GM12892 (cell line): ENCODE results near the gene WWOX.

Experiments
- DNase-seq: peaks from one replicate; pipeline ENCODE4 v3.0.0; 2011; ENCODE audit not compliant: insufficient read length
- FAIRE-seq: peaks from 2 replicates; lab custom pipeline; 2011; peaks lifted over from hg19 to GRCh38; lab: Jason Lieb, UNC
- POLR2A ChIP-seq: IDR thresholded peaks from 2 replicates; pipeline ENCODE4 v1.6.1; 2011; ENCODE audit warnings: low read depth, low read length, control low read depth
- POLR2AphosphoS5 ChIP-seq: IDR thresholded peaks from 2 replicates; pipeline ENCODE4 v1.6.1; 2011; ENCODE audit warnings: low read depth, low read length, control low read depth
- TAF1 ChIP-seq: IDR thresholded peaks from 2 replicates; pipeline ENCODE4 v1.6.1; 2011; ENCODE audit warnings: low read depth, mild to moderate bottlenecking, control low read depth, low read length, borderline replicate concordance

WWOX gene

DNA sequence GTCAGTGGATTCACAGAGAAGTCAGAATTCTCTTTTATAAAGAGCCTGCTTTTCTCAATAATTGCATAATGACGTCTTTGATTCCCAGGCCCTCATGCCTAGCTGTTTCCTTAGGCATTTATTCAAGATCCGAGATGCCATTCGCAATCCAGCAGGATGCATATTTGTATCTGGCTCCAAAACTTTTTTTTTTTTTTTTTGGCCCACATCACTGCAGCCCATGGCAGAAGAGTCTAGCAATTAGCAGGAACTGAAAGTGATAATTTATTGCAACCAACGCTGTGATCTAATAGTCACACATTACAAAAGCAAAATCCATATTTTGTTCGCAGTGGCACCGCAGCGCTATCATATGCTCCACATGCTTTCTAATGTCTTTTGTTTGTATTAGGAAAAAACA, 997.7 kb downstream of the WWOX start:
- FAIRE-seq = no peak

GRCh38 chr16:79097771-79098170, 998.3 kb downstream of the WWOX start:
- TF ChIP-seq TAF1 (no peak), POLR2A (no peak), POLR2AphosphoS5 (no peak)
- no peak for DNase-seq
- no peak for FAIRE-seq

More for the DNA sequence above, 997.7 kb downstream of the WWOX start:
- DNase-seq = no peak
- no peak for TF ChIP-seq POLR2AphosphoS5
- TF ChIP-seq POLR2A = no peak
- TF ChIP-seq TAF1 = no peak

GRCh38 chr16:79098907-79099306, 999.5 kb downstream of the WWOX start:
- TF ChIP-seq POLR2A = no peak
- no peak for TF ChIP-seq POLR2AphosphoS5
- no peak for TF ChIP-seq TAF1
- FAIRE-seq = no peak
- DNase-seq = no peak

GRCh38 chr16:79099716-79100115, 1000.3 kb downstream of the WWOX start:
- FAIRE-seq = no peak
- TF ChIP-seq TAF1 = no peak
- no peak for TF ChIP-seq POLR2A
- TF ChIP-seq POLR2AphosphoS5 = no peak
- DNase-seq = no peak

DNA sequence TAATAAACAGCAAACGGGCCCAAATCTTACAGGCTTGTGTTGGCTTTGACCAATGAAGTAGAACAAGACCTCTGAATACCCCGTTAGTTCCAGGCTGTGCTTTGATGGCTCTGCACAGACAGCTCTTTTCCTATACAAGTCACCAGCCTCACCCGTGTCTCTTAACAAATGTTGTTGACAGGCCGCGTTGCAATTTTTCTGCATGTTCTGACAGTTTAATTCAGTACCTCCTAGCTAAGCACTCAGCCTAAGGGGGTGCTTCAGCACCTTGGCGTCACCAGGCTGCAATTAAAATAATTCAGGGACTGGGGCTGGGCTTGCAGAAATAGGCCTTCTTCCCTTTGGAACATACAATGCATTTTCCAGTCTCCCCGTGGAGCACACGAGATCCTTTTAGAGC, 1001.0 kb downstream of the WWOX start:
- TF ChIP-seq TAF1 (no peak), POLR2A (no peak), POLR2AphosphoS5 (no peak)
- FAIRE-seq = no peak
- DNase-seq = no peak

DNA sequence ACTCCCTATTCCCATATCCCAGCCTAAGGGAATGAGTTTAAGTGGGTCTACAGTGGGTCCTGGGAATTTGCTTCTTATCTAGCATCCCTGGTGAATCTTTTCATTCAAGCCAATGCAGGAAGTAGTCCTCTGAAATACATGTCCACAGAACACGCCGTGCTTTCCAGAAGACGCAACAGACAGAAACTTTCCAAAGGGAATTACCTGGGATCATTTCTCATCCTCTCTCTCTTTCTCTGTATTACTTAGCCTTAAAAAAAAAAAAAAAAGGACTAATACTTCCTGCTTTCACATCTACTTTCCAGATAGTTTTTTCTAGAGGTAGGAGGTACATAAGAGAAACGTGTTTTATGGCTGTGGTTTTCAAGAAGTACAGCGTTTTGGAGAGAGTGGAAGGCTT, 1002.0 kb downstream of the WWOX start:
- DNase-seq (no peak), FAIRE-seq (no peak)
- TF ChIP-seq TAF1 (no peak), POLR2A (no peak), POLR2AphosphoS5 (no peak)

DNA sequence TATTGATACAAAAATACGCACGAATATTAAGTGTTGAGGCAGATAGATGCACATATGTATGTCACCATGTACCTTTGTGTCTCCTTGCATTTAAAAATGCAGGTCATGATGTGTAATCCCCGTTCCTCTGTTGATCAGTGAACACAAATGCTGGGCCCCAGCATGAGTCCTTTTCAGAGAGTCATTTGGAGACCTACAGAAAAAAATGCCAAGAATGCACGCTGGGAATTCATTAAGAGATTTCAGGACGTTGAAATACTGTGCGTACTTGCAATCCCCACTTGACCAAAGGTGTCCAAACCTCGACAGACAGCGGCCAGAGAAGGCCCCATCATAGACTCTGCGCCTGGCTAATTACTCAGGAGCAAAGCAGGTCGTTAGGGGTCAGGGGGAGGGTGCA, 1005.1 kb downstream of the WWOX start:
- DNase-seq = no peak
- no peak for FAIRE-seq
- no peak for TF ChIP-seq POLR2A
- no peak for TF ChIP-seq POLR2AphosphoS5
- TF ChIP-seq TAF1 = no peak

DNA sequence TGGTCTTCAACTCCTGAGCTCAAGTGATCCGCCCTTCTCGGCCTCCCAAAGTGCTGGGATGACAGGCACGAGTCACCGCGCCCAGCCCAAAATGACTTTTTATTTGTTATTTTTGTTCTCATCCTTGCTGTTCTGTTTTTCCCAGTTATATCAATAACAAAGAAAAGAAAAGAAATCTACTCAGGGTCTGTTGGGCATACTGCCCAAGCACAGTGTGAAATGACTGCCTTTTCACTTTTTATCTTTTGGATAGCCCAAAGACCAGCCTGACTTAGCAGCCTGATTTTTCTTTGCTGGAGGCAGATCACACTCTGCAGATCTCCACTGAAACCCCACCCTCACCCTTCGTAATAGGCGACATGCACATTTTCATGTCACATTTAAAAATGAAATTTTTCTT, 1007.8 kb downstream of the WWOX start:
- no peak for FAIRE-seq

GRCh38 chr16:79109771-79110170, 1010.3 kb downstream of the WWOX start:
- no peak for DNase-seq
- TF ChIP-seq TAF1 (no peak), POLR2A (no peak)
- FAIRE-seq = no peak

More for the DNA sequence above, 1007.8 kb downstream of the WWOX start:
- DNase-seq = no peak
- TF ChIP-seq POLR2AphosphoS5 (no peak), POLR2A (no peak), TAF1 (no peak)

DNA sequence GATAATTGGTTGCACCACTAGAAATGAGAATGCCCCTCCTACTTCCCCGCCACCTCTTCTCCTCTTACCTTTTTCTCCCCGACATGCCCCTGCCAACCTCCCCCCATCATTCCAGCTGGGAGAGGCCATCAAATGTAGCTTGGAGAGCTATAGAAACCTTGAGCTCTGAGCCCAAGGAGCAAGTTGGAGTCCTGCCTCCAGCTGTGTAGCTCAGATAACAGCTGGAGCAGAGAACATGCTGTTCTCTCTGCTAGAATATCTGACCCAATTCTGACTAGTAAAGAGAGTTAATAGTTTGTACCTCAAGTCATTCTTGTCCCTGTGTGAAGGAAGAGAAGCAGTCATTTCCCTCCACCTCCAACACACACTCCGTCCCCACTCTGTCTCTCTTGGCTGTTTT, 1010.8 kb downstream of the WWOX start:
- no peak for FAIRE-seq
- DNase-seq = no peak
- TF ChIP-seq POLR2AphosphoS5 (no peak), TAF1 (no peak), POLR2A (no peak)

DNA sequence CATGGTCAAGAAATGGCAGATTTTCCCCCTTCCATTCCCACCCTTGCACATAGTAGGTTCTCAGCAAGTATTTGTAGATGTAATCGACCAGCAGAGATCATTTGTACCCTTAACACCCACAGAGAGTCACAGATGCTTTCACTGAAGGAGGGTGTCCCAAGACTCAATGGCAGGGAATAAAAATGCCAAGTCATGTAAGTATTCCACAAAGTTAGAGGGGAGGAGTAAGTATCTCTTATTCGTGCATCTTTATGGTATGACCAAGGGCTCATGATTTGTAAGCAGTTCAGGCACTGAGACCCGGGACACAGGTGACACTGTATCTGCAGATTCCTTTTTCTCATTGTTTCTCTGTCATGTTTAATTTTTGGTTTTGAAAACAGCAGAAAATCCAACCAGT, 1011.5 kb downstream of the WWOX start:
- DNase-seq (no peak), FAIRE-seq (no peak)
- TF ChIP-seq POLR2AphosphoS5 = no peak
- TF ChIP-seq POLR2A = no peak
- TF ChIP-seq TAF1 = no peak

DNA sequence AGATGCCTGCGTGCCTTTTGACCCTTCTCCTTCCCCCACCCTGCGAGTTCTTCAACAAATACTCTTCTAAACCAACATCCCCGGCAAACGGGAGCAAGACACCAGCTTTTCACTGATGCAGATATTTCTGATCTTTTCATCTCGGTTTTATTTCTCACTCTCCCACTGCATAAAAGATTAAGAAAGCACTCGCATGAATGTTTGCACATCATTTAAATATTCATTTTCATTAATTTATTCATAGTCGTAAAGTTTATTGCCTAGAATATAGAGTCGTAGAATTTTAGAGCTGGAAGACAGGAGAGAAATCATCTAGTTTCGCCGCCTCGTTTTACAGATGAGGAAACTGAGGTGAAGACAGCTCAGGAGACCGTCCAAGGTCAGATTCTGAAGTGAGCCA, 1013.0 kb downstream of the WWOX start:
- DNase-seq = no peak
- no peak for FAIRE-seq

More for the DNA sequence above, 1013.0 kb downstream of the WWOX start:
- TF ChIP-seq POLR2AphosphoS5 (no peak), TAF1 (no peak), POLR2A (no peak)
